ENCODE measurements around the gene PRRC2C.
"Not testable (repeated sequence)": the region's sequence is repeated elsewhere in the genome, so short reads cannot be mapped to it uniquely, and the experiment has no call there.

Gene PRRC2C

DNA sequence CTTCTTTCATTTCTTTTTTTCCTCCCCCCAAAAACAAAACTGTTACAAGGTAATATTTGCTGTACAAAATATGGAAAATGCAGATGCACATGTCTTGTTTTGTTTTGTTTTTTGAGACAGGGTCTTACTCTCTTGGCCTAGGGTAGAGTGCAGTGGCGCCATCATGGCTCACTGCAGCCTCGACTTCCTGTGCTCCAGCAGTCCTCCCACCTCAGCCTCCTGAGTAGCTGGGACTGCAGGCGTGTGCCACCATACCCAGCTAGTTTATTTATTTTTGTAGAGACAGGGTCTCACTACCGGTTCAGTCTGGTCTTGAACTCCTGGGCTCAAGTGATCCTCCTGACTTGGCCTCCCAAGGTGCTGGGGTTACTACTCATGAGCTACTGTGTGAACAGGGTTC is 15.5 kb downstream of the PRRC2C start:
- no peak for DNase-seq (ENCODE audit: low spot score)

GRCh38 chr1:171501305-171502024 is 16.1 kb downstream of the PRRC2C start:
- DNase-seq (ENCODE audit: low spot score), result no peak

DNA sequence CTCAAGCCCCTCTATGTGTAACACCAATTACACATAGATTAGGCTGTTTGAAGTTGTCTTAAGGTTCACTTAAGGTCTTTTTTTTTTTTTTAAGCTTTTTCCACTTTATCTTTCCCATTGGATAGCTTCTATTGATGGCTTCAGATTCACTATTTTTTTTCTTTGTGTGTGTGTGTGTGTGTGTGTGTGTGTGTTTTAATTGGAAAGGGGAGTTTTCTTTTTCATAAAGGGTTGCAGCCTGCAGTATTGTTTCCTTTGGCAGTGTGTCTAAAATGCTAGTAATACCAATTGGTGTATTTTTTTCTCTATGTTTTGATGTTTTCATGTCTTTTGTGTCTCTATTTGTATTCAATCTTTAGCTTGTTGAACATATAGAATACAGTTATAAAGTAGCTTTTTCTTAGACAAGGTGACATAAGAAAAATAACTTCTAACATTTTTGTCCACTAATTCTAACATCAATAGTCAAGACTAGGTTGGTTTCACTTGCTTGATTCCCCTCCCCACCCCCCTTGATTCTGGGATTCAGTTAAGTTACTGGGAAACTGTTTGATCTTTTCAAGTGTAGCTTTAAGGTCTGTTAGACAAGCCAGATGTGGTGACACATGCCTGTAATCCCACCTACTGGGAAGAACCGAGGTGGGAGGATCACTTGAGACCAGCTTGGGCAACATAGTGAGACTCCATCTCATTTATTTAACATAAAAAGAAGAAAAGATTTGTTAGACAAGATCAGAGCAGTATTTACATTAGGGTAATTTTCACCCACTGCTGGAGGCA is 21.4 kb downstream of the PRRC2C start:
- no peak for DNase-seq (ENCODE audit: low spot score)

DNA sequence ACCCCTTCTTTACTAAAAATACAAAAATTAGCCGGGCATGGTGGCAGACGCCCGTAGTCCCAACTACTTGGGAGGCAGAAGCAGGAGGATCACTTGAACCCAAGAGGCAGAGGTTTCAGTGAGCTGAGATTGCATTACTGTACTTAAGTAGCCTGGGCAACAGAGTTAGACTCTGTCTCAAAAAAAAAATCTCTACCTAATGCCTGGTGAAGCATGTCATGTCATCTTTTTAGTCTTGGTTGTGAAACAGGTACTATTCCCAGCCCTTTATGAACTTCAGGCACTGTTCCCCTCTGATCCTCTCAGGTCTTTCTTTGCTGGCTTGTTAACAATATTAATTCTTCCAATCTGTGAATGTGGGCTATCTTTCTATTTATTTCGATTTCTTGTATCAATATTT is 22.1 kb downstream of the PRRC2C start:
- DNase-seq (ENCODE audit: low spot score), result no peak

DNA sequence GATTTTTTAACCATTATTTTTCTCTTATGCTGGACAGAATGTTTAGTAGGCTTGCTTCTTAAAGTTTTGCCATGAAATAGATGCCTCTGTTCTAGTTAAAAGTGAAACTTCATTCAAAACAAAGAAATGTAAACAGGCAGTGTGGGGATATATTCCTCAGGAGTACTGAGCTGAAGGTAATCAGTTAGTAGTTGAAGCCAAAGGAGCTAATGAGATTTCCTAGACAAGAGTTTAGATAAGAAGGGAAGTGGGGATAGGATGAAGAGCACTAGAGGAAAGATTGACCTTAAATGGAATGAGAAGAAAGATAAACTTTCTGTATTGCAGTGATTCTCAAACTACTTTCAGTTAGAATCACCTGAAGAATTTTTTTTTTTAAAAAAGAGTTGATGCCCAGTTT is 23.9 kb downstream of the PRRC2C start:
- DNase-seq (ENCODE audit: low spot score), result no peak

GRCh38 chr1:171513743-171514142 is 28.4 kb downstream of the PRRC2C start:
- no peak for DNase-seq (ENCODE audit: low spot score)

DNA sequence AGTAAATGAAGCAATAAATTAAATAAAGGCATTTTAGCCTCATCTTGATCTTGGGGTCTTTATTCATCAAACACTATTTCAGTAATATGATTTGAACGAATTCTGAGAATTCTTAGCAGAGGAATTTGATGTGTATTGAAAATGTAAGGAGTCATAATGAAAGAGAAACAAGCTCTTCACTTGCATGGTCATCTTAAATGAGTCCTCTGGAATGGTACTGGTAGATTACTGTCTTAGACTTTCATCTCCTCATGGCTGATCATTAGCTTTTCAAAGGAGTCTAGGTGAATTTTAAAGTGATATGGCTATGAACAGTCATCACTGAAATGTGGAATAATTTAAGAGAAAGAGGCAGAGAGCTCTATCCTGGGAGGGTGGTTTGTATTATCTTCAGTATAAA is 30.0 kb downstream of the PRRC2C start:
- no peak for DNase-seq (ENCODE audit: low spot score)

DNA sequence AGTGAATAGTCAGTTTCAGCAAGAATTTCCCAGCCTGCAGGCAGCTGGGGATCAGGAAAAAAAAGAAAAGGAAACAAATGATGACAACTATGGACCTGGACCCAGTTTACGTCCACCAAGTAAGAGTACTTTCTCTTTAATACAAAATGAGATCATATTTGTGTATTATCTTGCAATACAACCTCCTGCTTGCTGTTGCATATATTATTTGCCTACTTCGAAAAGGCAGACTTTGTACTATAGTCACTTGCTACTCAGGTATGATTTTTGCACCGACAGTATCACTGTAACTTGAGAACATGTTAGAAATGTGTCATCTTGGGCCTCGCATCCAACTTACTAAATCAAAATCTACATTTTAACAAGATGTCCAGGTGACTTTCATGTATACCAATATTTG is 30.4 kb downstream of the PRRC2C start:
- no peak for DNase-seq (ENCODE audit: low spot score)

DNA sequence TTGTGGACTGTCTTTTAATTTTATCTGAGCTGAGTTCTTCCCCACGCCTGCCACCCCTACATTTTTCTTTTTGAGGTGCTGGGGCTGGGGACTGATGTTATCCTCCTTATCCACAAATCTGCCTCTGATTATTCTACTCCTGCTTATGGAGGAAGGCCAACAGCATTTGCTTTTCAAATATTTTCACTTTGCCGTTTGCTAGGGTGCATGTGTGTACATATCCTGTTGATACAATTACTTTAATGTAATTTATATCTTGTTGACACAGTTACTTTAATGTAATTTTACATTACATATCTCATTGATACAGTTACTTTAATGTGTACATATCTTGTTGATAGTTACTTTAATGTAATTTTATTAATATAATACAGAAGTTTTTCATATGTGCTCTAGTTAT is 36.2 kb downstream of the PRRC2C start:
- DNase-seq (ENCODE audit: low spot score), result no peak

DNA sequence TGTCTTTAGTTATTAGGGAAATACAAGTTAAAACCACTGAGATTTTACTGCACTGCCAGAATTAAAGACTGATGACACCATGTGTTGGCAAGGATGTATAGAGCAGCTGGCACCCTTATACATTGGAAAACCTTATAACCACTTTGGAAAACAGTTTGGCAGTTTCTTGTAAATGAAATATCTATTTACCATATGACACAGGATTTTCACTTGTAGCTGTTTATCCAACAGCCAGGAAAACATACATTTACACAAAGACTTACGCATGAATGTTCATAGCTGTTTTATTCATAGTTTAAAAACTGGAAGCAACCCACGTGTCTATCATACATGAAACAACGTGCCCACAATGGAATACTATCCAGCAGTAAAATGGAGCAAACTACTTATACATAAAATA is 45.3 kb downstream of the PRRC2C start:
- DNase-seq (ENCODE audit: low spot score), result no peak

DNA sequence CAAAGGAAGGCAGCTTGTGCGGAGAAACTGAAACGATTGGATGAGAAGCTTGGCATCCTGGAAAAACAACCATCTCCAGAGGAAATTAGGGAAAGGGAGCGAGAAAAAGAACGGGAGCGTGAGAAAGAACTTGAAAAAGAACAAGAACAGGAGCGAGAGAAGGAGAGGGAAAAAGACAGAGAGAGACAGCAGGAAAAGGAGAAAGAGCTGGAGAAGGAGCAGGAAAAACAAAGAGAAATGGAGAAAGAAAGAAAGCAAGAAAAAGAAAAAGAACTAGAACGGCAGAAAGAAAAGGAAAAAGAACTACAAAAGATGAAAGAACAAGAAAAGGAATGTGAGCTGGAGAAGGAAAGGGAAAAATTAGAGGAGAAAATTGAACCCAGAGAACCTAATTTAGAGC is 47.2 kb downstream of the PRRC2C start:
- DNase-seq (ENCODE audit: low spot score), result no peak

DNA sequence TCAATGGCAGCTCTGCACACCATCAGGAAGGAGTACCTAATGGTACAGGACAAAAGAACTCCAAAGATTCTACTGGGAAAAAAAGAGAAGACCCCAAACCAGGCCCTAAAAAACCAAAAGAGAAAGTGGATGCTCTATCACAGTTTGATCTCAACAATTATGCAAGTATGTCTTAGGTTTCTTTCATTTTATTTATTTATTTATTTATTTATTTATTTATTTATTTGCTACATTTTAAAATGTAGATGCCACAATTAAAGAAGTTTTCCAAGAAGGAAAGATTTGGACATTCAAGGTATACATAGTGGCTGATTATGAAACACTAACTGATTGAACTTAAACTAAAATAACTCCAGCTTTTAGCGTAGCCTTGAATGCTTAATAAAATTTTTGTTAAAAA is 60.2 kb downstream of the PRRC2C start:
- no peak for DNase-seq (ENCODE audit: low spot score)

GRCh38 chr1:171550050-171550449 is 64.7 kb downstream of the PRRC2C start:
- DNase-seq (ENCODE audit: low spot score), result no peak

GRCh38 chr1:171550598-171551100 is 65.3 kb downstream of the PRRC2C start:
- not testable (repeated sequence) for DNase-seq (ENCODE audit: low spot score)

GRCh38 chr1:171553960-171554359 is 68.6 kb downstream of the PRRC2C start:
- not testable (repeated sequence) for DNase-seq (ENCODE audit: low spot score)

DNA sequence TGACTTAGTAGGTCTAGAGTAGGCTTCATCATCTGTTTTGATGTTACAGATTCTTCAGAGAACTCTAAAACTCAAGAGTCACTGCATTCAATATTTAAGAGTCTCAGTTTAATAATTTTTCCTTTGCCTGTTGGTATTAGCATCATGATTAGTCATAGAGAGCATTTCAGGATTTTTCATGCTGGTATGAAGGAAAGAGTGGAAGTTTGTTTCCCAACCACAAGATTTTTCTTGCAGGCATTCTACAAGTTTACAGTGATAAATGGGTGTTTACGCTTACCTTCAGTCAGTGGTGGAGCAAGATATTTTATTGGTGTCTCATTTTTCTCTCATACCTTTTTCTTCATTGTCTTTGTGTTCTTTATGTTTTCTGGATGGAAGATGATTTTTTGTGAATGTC is 78.3 kb downstream of the PRRC2C start:
- DNase-seq (ENCODE audit: low spot score), result no peak

DNA sequence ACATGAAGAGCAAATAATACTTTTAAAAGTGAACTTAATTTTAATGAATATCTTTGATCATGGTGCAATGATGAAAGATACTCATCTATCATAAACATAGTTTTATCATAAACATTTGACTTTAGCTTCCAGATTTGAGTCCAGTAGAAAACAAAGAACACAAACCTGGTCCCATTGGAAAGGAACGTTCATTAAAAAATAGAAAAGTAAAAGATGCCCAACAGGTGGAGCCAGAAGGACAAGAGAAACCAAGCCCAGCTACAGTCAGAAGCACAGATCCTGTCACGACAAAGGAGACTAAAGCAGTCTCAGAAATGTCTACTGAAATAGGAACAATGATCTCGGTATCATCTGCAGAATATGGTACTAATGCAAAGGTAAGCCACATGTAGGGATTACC is 81.1 kb downstream of the PRRC2C start:
- DNase-seq (ENCODE audit: low spot score), result no peak

GRCh38 chr1:171570295-171570694 is 85.0 kb downstream of the PRRC2C start:
- DNase-seq (ENCODE audit: low spot score), result no peak

GRCh38 chr1:171576144-171576543 is 90.8 kb downstream of the PRRC2C start:
- DNase-seq (ENCODE audit: low spot score), result no peak

- DNase-seq (ENCODE audit: low spot score), result no peak
Observed at GRCh38 chr1:171581226-171581625, 95.9 kb downstream of the PRRC2C start.

DNA sequence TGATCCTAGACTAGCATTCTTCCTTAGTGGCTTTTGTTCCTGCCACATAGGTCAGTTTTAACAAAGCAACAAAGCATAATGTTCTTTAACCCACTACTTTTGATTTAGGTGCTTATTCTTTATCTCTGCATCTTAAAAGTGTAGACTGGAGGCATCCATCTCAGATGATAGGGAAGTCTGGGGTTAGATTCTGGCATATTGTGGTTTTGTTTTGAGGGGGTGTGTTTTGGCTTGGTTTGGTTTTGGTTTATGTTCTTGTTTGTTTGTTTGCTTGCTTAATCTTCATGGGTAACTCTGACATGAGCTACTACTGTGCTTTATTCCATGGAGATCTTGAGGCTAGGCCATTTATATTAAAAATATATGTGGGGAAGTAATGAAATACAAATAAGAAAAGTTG is 96.4 kb downstream of the PRRC2C start:
- DNase-seq (ENCODE audit: low spot score), result no peak

- DNase-seq (ENCODE audit: low spot score), result no peak
Observed at GRCh38 chr1:171582589-171582988, 97.3 kb downstream of the PRRC2C start.

GRCh38 chr1:171583591-171584201 is 98.4 kb downstream of the PRRC2C start:
- no peak for DNase-seq (ENCODE audit: low spot score)
